Left ventricle myocardium inferior (tissue), 1 donor: ENCODE measurements around the gene MAP1B. TPM values are rescaled to one million over a fixed set of nuclear protein-coding genes. Genes with fewer than 3 reads are reported as not detected.

ENCODE experiments used
- DNase-seq: peaks from one replicate; pipeline ENCODE4 v3.0.0-alpha.2; 2020
- H3K27ac ChIP-seq: fragments of 200-600 bp; replicated peaks from 2 replicates; pipeline ENCODE4 v1.8.0; 2021
- H3K27me3 ChIP-seq: fragments of 200-600 bp; 2 replicates; pipeline ENCODE4 v1.8.0; 2021; ENCODE audit warnings: low read depth
- H3K36me3 ChIP-seq: fragments of 200-600 bp; 2 replicates; pipeline ENCODE4 v1.8.0; 2021
- H3K4me1 ChIP-seq: fragments of 200-600 bp; 2 replicates; pipeline ENCODE4 v1.8.0; 2021
- H3K4me3 ChIP-seq: fragments of 200-600 bp; 2 replicates; pipeline ENCODE4 v1.8.0; 2021; ENCODE audit warnings: mild to moderate bottlenecking, moderate library complexity
- H3K9me3 ChIP-seq: fragments of 200-600 bp; replicated peaks from 2 replicates; pipeline ENCODE4 v1.8.0; 2021
- CTCF ChIP-seq: fragments of 200-600 bp; IDR thresholded peaks from 2 replicates; pipeline ENCODE4 v1.8.0; 2021; ENCODE audit warnings: antibody characterized with exemption, mild to moderate bottlenecking, borderline replicate concordance
- intact Hi-C: fragments of 100-400 bp; cut with micrococcal nuclease; formaldehyde crosslinking; loops from one replicate; pipeline ENCODE4 v1.11.0; 2022
- microRNA-seq: library from miRNA; unstranded; fragments of <30 nt; microRNA quantifications from one replicate; pipeline ENCODE4 v1.2.0, GENCODE V29; 2020
- total RNA-seq: library from RNA; stranded (reverse); fragmentation: NEBNext Ultra II Directional; extraction: Animal tissue kit (Norgen Biotek cat#: 25700); gene quantifications from one replicate; pipeline ENCODE4 v1.2.1, GENCODE V29; 2021
- donor health status: DM: no; HTN: yes; CAD: no; lungs with severe emphysema.

The MAP1B gene
- total RNA-seq, 1 donor from 2014 or later = 73.2 TPM

GRCh38 chr5:72256536-72256935, 149.3 kb downstream of the MAP1B start:
- Histone ChIP-seq H3K4me3 (no peak overlapping the region), H3K27me3 (no peaks in the 10 kb centered on the region), H3K36me3 (no peaks in the 10 kb centered on the region), H3K27ac (no peak overlapping the region), H3K9me3 (no peaks in the 10 kb centered on the region), H3K4me1 (peaks cover 33% of the 10 kb centered on the region)
- TF ChIP-seq CTCF = no peak
- DNase-seq = no peak
- intact Hi-C loops = no loop called here

Small RNA genes within 50 kb of the gene (microRNA-seq; reads per million reads assigned to microRNA genes)
- gene MIR4803 = not detected

Other genes with a start within 250 kb of the MAP1B start
- 72.0 TPM for gene MRPS27, start 212.8 kb downstream of the MAP1B start, total RNA-seq
- 18.2 TPM for gene PTCD2, start 212.9 kb downstream of the MAP1B start, total RNA-seq